ENCODE data around the gene SLC26A9. TPM values are rescaled to one million over a fixed set of nuclear protein-coding genes. Genes with fewer than 3 reads are reported as not detected.

Gene SLC26A9
- total and polyA plus RNA-seq, 9 of the 15 experiments (the other 6 are each of a cell fraction or from before 2014, with no cell fraction given) = 0.03 TPM; not detected in 8

GRCh38 chr1:205950280-205950679, 7.0 kb upstream of the SLC26A9 start:
- in situ Hi-C loops (cut with MboI) = no loop called here
- Histone ChIP-seq H3K9me1 (ENCODE audit: control insufficient read depth, insufficient read depth, low read length) (no peaks in the 10 kb centered on the region), H4K20me1 (replicated peaks; ENCODE audit: control insufficient read depth, insufficient read depth, low read length) (peaks cover 19% of the 10 kb centered on the region), H3K4me3 (no peak overlapping the region), H3K4me1 (replicated peaks in 1 of 2; ENCODE audit: control insufficient read depth in 2 of 2, insufficient read depth in 2 of 2, low read length in 2 of 2) (peaks cover 0 to 4% of the 10 kb centered on the region in 2 experiments; a peak in 2 of 5 replicates), H3K27me3 (ENCODE audit: control insufficient read depth in 2 of 2, insufficient read depth in 2 of 2, low read length in 2 of 2) (peaks cover 25 to 57% of the 10 kb centered on the region in 2 experiments), H3K79me2 (ENCODE audit: control insufficient read depth, insufficient read depth, low read length) (no peaks in the 10 kb centered on the region), H2AFZ (ENCODE audit: low read depth, low read length) (no peak overlapping the region), H3K4me2 (ENCODE audit: insufficient read depth, low read length) (no peak overlapping the region), H3K9me3 (replicated peaks; ENCODE audit: control insufficient read depth, insufficient read depth, low read depth, low read length) (no peaks in the 10 kb centered on the region), H3K27ac (ENCODE audit: extremely low read depth, low read depth, low read length) (no peak overlapping the region), H3K9ac (ENCODE audit: insufficient read depth in 1 of 2, low read depth in 2 of 2, low read length in 2 of 2) (no peak overlapping the region), H3K36me3 (ENCODE audit: control insufficient read depth, insufficient read depth, low read length) (no peaks in the 10 kb centered on the region)
- intact Hi-C loops (cut with micrococcal nuclease) = no loop called here
- ChIA-PET CTCF (ENCODE audit: low intra/inter-chr PET ratio) (no interaction called here), POLR2A (no interaction called here)
- no peak for ATAC-seq
- TF ChIP-seq SRSF1 (IDR thresholded peaks at IDR 0.05; ENCODE audit: low read depth, low read length) = no peak
- TF ChIP-seq HIVEP1 (CRISPR knock-in tag; IDR thresholded peaks at IDR 0.05) = no peak
- no peak for TF ChIP-seq ZFX (CRISPR knock-in tag; IDR thresholded peaks at IDR 0.05)
- TF ChIP-seq HDGF (IDR thresholded peaks at IDR 0.05) = no peak
- no peak for TF ChIP-seq NRF1 (conservative IDR thresholded peaks at IDR 0.05 in 1 of 2, IDR thresholded peaks at IDR 0.05 in 1 of 2)
- no peak for TF ChIP-seq NEUROD1 (IDR thresholded peaks at IDR 0.05; ENCODE audit: borderline replicate concordance, low read depth, low read length, partially characterized antibody)
- no peak for TF ChIP-seq PTTG1 (tag; IDR thresholded peaks at IDR 0.05; ENCODE audit: low read depth)
- no peak for TF ChIP-seq ZNF785 (CRISPR knock-in tag; IDR thresholded peaks at IDR 0.05)
- TF ChIP-seq PRPF4 (IDR thresholded peaks at IDR 0.05; ENCODE audit: insufficient read depth, low read depth, low read length, poor library complexity, severe bottlenecking) = no peak
- TF ChIP-seq MXD1 (CRISPR knock-in tag; IDR thresholded peaks at IDR 0.05; ENCODE audit: borderline replicate concordance, poor library complexity, severe bottlenecking) = no peak
- no peak for TF ChIP-seq FIP1L1 (IDR thresholded peaks at IDR 0.05; ENCODE audit: low read depth, low read length, poor library complexity, severe bottlenecking)
- no peak for TF ChIP-seq NFIX (CRISPR knock-in tag; IDR thresholded peaks at IDR 0.05; ENCODE audit: low read depth)
- no peak for TF ChIP-seq YBX1 (IDR thresholded peaks at IDR 0.05)
- TF ChIP-seq ZNF518B (CRISPR knock-in tag; IDR thresholded peaks at IDR 0.05) = no peak
- no TSS peak for BruUV-seq (replicated peaks)
- WGBS (ENCODE audit: insufficient coverage, low coverage, missing lambda C conversion rate) = 0% methylated on average over 8 of the region's 8 CpGs
- FAIRE-seq = no peak
- DNase-seq (ENCODE audit: extremely low read depth in 1 of 4, low spot score in 3 of 4) = no peak
